Measurements from ENCODE around the gene MLNR. TPM values are rescaled to one million over a fixed set of nuclear protein-coding genes. Genes with fewer than 3 reads are reported as not detected.

Gene MLNR
- total and polyA plus RNA-seq, 9 of the 15 experiments (the other 6 are each of a cell fraction or from before 2014, with no cell fraction given): not detected

DNA sequence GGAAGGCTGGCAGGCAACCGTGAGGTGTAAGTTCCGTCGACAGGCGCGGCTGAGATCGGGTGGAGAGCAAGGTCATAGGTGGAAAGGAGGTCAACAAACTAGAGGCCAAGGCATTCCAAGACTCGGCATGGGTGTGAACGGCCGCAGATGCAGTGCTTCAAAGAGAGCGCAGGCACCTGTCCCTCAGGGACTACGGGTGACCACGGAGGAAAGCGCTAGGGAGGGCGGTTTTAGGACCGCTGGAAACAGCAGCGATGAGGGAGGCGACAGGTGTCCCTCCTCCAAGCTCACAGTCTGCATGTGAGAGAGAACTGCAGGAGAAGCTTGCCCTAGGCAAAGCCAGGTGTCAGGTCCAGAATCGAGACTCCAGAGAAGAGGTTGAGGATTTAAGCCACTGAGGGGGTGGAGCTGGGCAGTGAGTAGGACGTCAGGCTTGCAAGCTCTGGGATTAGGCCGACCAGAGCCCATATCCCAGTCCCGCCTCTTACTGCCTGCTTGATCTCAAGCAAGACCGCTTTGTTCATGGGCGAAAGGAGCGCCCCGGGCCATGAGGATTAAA is 1.6 kb upstream of the MLNR start:
- in situ Hi-C loops (cut with MboI): no loop called here
- H3K4me3 ChIP-seq: no peak overlapping the region
- H3K4me2 ChIP-seq (ENCODE audit: insufficient read depth, low read length): no peak overlapping the region
- no peaks in the 10 kb centered on the region for H3K9me1 ChIP-seq (ENCODE audit: control insufficient read depth, insufficient read depth, low read length)
- peaks cover 0 to 7% of the 10 kb centered on the region in 2 experiments; a peak in 2 of 5 replicates for H3K27me3 ChIP-seq (ENCODE audit: control insufficient read depth in 2 of 2, insufficient read depth in 2 of 2, low read length in 2 of 2)
- no peaks in the 10 kb centered on the region for H4K20me1 ChIP-seq (replicated peaks; ENCODE audit: control insufficient read depth, insufficient read depth, low read length)
- no TSS peak for BruUV-seq (replicated peaks)
- H2AFZ ChIP-seq (ENCODE audit: low read depth, low read length): no peak overlapping the region
- ChIA-PET CTCF (ENCODE audit: low intra/inter-chr PET ratio) (no interaction called here), POLR2A (interaction anchor here (1.2 kb wide), 1 partner anchor 11 kb away, joined by 4 read pairs; no protein-coding TSS in a partner anchor)
- DNase-seq (ENCODE audit: extremely low read depth in 1 of 4, low spot score in 3 of 4): no peak
- H3K27ac ChIP-seq (ENCODE audit: extremely low read depth, low read depth, low read length): no peak overlapping the region
- ATAC-seq: no peak
- H3K9ac ChIP-seq (ENCODE audit: insufficient read depth in 1 of 2, low read depth in 2 of 2, low read length in 2 of 2): no peak overlapping the region
- H3K36me3 ChIP-seq (ENCODE audit: control insufficient read depth, insufficient read depth, low read length): no peaks in the 10 kb centered on the region
- WGBS (ENCODE audit: insufficient coverage, low coverage, missing lambda C conversion rate): 47% methylated on average over 11 of the region's 25 CpGs
- peaks cover 3 to 12% of the 10 kb centered on the region in 2 experiments; a peak in 3 of 5 replicates for H3K4me1 ChIP-seq (replicated peaks in 1 of 2; ENCODE audit: control insufficient read depth in 2 of 2, insufficient read depth in 2 of 2, low read length in 2 of 2)
- FAIRE-seq: no peak
- intact Hi-C loops (cut with micrococcal nuclease): no loop called here
- H3K9me3 ChIP-seq (replicated peaks; ENCODE audit: control insufficient read depth, insufficient read depth, low read depth, low read length): no peaks in the 10 kb centered on the region
- H3K79me2 ChIP-seq (ENCODE audit: control insufficient read depth, insufficient read depth, low read length): no peaks in the 10 kb centered on the region
- TF ChIP-seq L3MBTL2 (IDR thresholded peaks at IDR 0.05): no peak
- no peak for TF ChIP-seq FOXK1 (CRISPR knock-in tag; IDR thresholded peaks at IDR 0.05; ENCODE audit: borderline replicate concordance)
- TF ChIP-seq ZNF3 (CRISPR knock-in tag; IDR thresholded peaks at IDR 0.05): no peak
- no peak for TF ChIP-seq CHCHD3 (CRISPR knock-in tag; IDR thresholded peaks at IDR 0.05)
- TF ChIP-seq ILF3 (IDR thresholded peaks at IDR 0.05; ENCODE audit: borderline replicate concordance): no peak
- TF ChIP-seq MAFG (tag; conservative IDR thresholded peaks at IDR 0.05): no peak
- no peak for TF ChIP-seq KHSRP (IDR thresholded peaks at IDR 0.05)
- no peak for TF ChIP-seq HDAC8 (tag; IDR thresholded peaks at IDR 0.05)
- TF ChIP-seq SAFB (IDR thresholded peaks at IDR 0.05; ENCODE audit: borderline replicate concordance, low read depth, low read length): no peak
- no peak for TF ChIP-seq ZNF124 (CRISPR knock-in tag; IDR thresholded peaks at IDR 0.05)
